GM12874 (cell line): ENCODE data around the gene TAS2R46.

ENCODE experiments used
- CTCF ChIP-seq: IDR thresholded peaks from 2 replicates; pipeline ENCODE4 v1.5.1; 2011; ENCODE audit warnings: low read depth, mild to moderate bottlenecking, control low read depth, low read length, moderate library complexity; ENCODE audit not compliant: insufficient read depth

TAS2R46 gene

GRCh38 chr12:11067514-11067913, 5.4 kb upstream of the TAS2R46 start:
- no peak for TF ChIP-seq CTCF

- no peak for TF ChIP-seq CTCF
Measured at GRCh38 chr12:11059784-11060183, 2.3 kb downstream of the TAS2R46 start.

- TF ChIP-seq CTCF = no peak
Measured at GRCh38 chr12:11059041-11059440, 3.1 kb downstream of the TAS2R46 start.

GRCh38 chr12:11055306-11055705, 6.8 kb downstream of the TAS2R46 start:
- TF ChIP-seq CTCF = no peak

GRCh38 chr12:11040162-11040561, 21.9 kb downstream of the TAS2R46 start:
- no peak for TF ChIP-seq CTCF

- TF ChIP-seq CTCF = no peak
Measured at GRCh38 chr12:11039171-11039570, 22.9 kb downstream of the TAS2R46 start.

GRCh38 chr12:11031307-11031706, 30.8 kb downstream of the TAS2R46 start, which contains the start of gene TAS2R31:
TSS of gene TAS2R31 (minus strand) at chr12:11031407. CDS start at chr12:11031335, 72 bp downstream.
- TF ChIP-seq CTCF = no peak

GRCh38 chr12:11026118-11026517, 36.0 kb downstream of the TAS2R46 start:
- 0 out of 2 replicates have a peak, but pooled peaks have one; percentile 4 for TF ChIP-seq CTCF
